Measurements from ENCODE around the gene TMEM255A. TPM values are rescaled to one million over a fixed set of nuclear protein-coding genes. Genes with fewer than 3 reads are reported as not detected.

TMEM255A gene
- total and polyA plus RNA-seq, 2 of the 13 experiments (the other 11 are each of a cell fraction or from before 2014, with no cell fraction given), result 0.13 to 0.40 TPM

DNA sequence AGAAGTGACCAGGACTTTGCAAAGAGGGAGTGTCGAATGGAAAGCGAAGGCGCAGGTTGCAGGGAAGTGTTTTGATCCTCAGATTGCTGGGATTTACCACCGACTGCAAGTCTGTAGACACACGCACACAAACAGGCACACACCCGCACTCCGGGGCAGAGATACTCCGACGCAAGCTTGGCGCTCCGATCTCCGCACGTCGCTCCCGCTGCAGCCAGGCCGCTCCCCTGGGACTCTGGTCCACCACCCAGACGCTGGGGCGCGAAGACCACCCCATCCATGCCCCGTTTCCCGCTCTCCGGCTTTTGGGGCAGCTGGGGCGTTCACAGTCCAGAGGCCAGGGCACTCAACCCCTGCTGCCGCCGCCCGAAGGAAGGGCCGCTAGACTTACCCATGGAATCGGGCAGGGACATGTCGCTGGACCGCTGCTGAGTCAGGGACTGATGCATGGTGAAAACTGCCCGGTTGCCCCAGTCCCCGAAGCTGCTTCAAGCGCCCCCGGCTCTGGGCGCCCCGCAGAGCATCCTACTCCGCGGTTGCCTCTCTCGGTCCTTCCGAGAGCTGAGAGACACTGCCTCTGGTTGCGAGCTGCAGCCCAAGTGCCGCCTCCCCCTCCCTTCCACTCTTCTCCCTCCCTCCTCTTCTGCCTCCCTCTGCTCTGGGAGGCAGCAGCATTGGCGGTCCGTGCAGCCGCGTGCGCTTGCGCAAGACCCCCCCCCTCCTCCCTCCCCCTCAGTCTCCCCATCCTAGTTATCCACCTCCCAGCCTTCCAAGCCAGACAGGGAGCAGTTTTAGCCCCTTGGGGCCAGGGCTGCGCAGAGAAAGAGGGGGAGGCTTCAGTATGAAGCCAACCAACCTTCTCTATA is at the start of gene TMEM255A (continued):
- TF ChIP-seq, protein P1, sequence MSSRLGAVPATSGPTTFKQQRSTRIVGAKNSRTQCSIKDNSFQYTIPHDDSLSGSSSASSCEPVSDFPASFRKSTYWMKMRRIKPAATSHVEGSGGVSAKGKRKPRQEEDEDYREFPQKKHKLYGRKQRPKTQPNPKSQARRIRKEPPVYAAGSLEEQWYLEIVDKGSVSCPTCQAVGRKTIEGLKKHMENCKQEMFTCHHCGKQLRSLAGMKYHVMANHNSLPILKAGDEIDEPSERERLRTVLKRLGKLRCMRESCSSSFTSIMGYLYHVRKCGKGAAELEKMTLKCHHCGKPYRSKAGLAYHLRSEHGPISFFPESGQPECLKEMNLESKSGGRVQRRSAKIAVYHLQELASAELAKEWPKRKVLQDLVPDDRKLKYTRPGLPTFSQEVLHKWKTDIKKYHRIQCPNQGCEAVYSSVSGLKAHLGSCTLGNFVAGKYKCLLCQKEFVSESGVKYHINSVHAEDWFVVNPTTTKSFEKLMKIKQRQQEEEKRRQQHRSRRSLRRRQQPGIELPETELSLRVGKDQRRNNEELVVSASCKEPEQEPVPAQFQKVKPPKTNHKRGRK (CRISPR knock-in tag; IDR thresholded peaks at IDR 0.05), result no peak

DNA sequence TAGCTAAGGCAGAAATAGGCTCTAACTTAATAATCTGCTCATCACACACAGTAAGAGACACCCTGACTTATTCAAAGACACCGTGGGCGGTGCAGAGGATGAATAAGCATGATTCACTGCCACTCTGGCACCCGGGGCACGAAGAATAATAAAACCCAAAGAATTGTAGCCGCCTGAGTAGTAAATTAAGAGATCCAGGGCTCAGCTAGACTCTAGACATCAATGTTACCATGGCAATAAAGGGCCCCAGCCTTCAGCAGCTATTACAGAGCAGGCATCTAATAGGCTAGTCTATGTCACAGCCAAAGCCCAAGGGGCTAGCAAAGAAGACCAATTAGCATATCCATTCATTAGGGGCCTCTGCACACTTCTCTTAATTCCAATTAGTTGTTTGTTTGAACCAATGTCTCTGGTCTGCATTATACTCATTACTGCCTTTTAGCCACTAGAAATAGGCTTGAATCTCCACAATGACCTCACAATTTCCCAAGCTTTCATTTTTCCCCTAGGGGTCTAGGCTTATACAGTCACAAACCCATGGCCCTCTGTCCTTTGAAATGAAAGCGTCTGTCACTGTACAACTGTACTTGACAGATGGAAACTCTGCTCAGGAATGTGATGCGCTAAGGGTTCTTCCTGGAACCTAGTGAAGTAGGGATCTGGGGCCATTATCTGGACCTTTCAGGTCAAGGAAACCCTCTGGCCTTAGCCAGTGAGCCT is 47.6 kb upstream of the TMEM255A start:
- no peak for ATAC-seq
- CTCF ChIA-PET (ENCODE audit: low intra/inter-chr PET ratio, low total read pairs), result no interaction called here

More for the DNA sequence above, 47.6 kb upstream of the TMEM255A start:
- 0% methylated on average over 2 of the region's 7 CpGs for WGBS (ENCODE audit: low lambda C conversion rate)
- BruUV-seq (replicated peaks), result no TSS peak
- DNase-seq (ENCODE audit: low spot score) (no peak), FAIRE-seq (no peak)
- Histone ChIP-seq H3K27me3 (ENCODE audit: control insufficient read depth in 1 of 2, insufficient read depth in 2 of 2, low read length in 2 of 2) (0 out of 5 replicates have a peak, but pooled peaks cover 0 to 3% of the 10 kb centered on the region in 2 experiments), H3K4me3 (replicated peaks in 1 of 3; ENCODE audit: insufficient read depth in 1 of 3, low read depth in 2 of 3, low read length in 3 of 3) (no peak overlapping the region), H3K27ac (ENCODE audit: extremely low read length, insufficient read depth, low read length) (no peak overlapping the region), H3K79me2 (ENCODE audit: insufficient read depth, low read length) (no peaks in the 10 kb centered on the region), H3K9ac (ENCODE audit: insufficient read depth, low read depth, low read length) (no peak overlapping the region), H3K4me2 (ENCODE audit: low read depth, low read length) (no peak overlapping the region), H2AFZ (ENCODE audit: low read length) (no peak overlapping the region), H3K4me1 (ENCODE audit: insufficient read depth, low read length) (no peaks in the 10 kb centered on the region), H3K9me3 (ENCODE audit: low read length) (no peaks in the 10 kb centered on the region), H4K20me1 (ENCODE audit: insufficient read depth, low read length) (no peaks in the 10 kb centered on the region), H3K36me3 (replicated peaks in 1 of 2; ENCODE audit: control insufficient read depth in 1 of 2, insufficient read depth in 2 of 2, low read length in 2 of 2) (no peaks in the 10 kb centered on the region)
- POLR2A ChIA-PET, result no interaction called here
- intact Hi-C loops (cut with micrococcal nuclease; ENCODE audit: unreplicated experiment) (no loop called here), in situ Hi-C loops (cut with HindIII; ENCODE audit: extremely low pct_ligation_motif_present, low pct_unique_long_range_greater_than_20kb) (no loop called here)
- TF ChIP-seq ZNF136 (CRISPR knock-in tag; IDR thresholded peaks at IDR 0.05; ENCODE audit: low read depth), result no peak
